ENCODE data around the gene UBQLN4. TPM values are rescaled to one million over a fixed set of nuclear protein-coding genes. Genes with fewer than 3 reads are reported as not detected.
A peak's percentile ranks its signal among the peaks of the same experiment; 100 is the strongest.

Gene UBQLN4
- total and polyA plus RNA-seq, 9 of the 15 experiments (the other 6 are each of a cell fraction or from before 2014, with no cell fraction given): 13.5 to 65.5 (median 37.0) TPM

- TF ChIP-seq VEZF1 (CRISPR knock-in tag; IDR thresholded peaks at IDR 0.05) (no peak; the same call in 1 of the 2 replicates), ARID2 (IDR thresholded peaks at IDR 0.05) (no peak), NBN (IDR thresholded peaks at IDR 0.05; ENCODE audit: low read depth) (no peak), GTF2B (IDR thresholded peaks at IDR 0.05; ENCODE audit: extremely low read depth, insufficient read length) (no peak), KLF6 (CRISPR knock-in tag; IDR thresholded peaks at IDR 0.05; ENCODE audit: borderline replicate concordance) (no peak), RBM17 (IDR thresholded peaks at IDR 0.05; ENCODE audit: borderline replicate concordance, low read depth, low read length) (no peak), ZNF77 (CRISPR knock-in tag; IDR thresholded peaks at IDR 0.05) (no peak), KAT8 (IDR thresholded peaks at IDR 0.05; ENCODE audit: low read depth) (no peak), TARDBP (IDR thresholded peaks at IDR 0.05) (no peak), YY1 (IDR thresholded peaks at IDR 0.05; ENCODE audit: borderline replicate concordance in 1 of 3, control insufficient read depth in 1 of 3, extremely low read depth in 1 of 3, insufficient read depth in 3 of 3, insufficient read length in 1 of 3, insufficient replicate concordance in 2 of 3, low read depth in 1 of 3, low read length in 2 of 3) (peak in 2 of 3 experiments; percentile 6 to 26), ZNF79 (CRISPR knock-in tag; IDR thresholded peaks at IDR 0.05; ENCODE audit: low read depth) (no peak), ETS2 (tag; IDR thresholded peaks at IDR 0.05; ENCODE audit: borderline replicate concordance, poor library complexity, severe bottlenecking) (no peak), ZNF511 (CRISPR knock-in tag; IDR thresholded peaks at IDR 0.05) (peak; percentile 70; the same call in 1 of the 2 replicates), CREM (IDR thresholded peaks at IDR 0.05; ENCODE audit: low read depth) (peak; percentile 31), BHLHE40 (IDR thresholded peaks at IDR 0.05; ENCODE audit: low read length) (no peak), EP300 (IDR thresholded peaks at IDR 0.05; ENCODE audit: low read length) (no peak), FOXM1 (IDR thresholded peaks at IDR 0.05; ENCODE audit: low read depth) (no peak), FOXM1 (CRISPR knock-in tag; IDR thresholded peaks at IDR 0.05; ENCODE audit: low read depth) (no peak), SNRNP70 (optimal IDR thresholded peaks at IDR 0.05; ENCODE audit: low read depth, low read length) (no peak), ZC3H4 (CRISPR knock-in tag; IDR thresholded peaks at IDR 0.05; ENCODE audit: borderline replicate concordance) (no peak), TEAD4 (IDR thresholded peaks at IDR 0.05; ENCODE audit: low read length) (no peak), TEAD4 (CRISPR knock-in tag; IDR thresholded peaks at IDR 0.05; ENCODE audit: borderline replicate concordance) (no peak), CTCF (IDR thresholded peaks at IDR 0.05 in 2 of 3, conservative IDR thresholded peaks at IDR 0.05 in 1 of 3; ENCODE audit: insufficient read depth in 2 of 3, low read depth in 1 of 3, low read length in 3 of 3) (peak in 2 of 3 experiments; percentile 40 to 55; a peak in 4 of 6 replicates), PTBP1 (IDR thresholded peaks at IDR 0.05; ENCODE audit: low read depth, low read length) (0 out of 2 replicates have a peak, but pooled peaks have one; percentile 29)
Measured at GRCh38 chr1:156052862-156053767, 483 bp downstream of the UBQLN4 start (continued).
